K562 (cell line): Measurements from ENCODE around the gene SCRN1. TPM values are rescaled to one million over a fixed set of nuclear protein-coding genes. Genes with fewer than 3 reads are reported as not detected.

ENCODE experiments used
- ATAC-seq: fragments of 200-7000 bp; cut with Tn5 transposase; 3 replicates; pipeline ENCODE4 v1.9.1; 2020; ENCODE audit warnings: moderate library complexity
- BruUV-seq: library from RNA; stranded (reverse); fragments of 400-500 nt; replicated peaks from 2 replicates; lab custom pipeline; 2021; lab: Mats Ljungman, UMichigan
- CTCF ChIA-PET: fragments of 300-600 bp; formaldehyde crosslinking; extraction: SDS; loops from one replicate; lab custom pipeline; 2021; ENCODE audit warnings: low intra/inter-chr PET ratio; lab: Yijun Ruan, JAX
- POLR2A ChIA-PET: fragments of 300-600, 350-650 bp; sonication (Branson Sonifier 250); formaldehyde crosslinking; extraction: SDS; loops from one replicate; lab custom pipeline; 2021; ENCODE audit warnings: antibody characterized with exemption, inconsistent platforms; lab: Yijun Ruan, JAX
- DNase-seq, 4 experiments: peaks; one replicate each; pipeline versions ENCODE4 v3.0.0 to v3.0.0-alpha.2; 2011 to 2018; ENCODE audit warnings: low spot score in 3 of 4, mixed read lengths in 3 of 4; ENCODE audit errors: extremely low read depth in 1 of 4
- FAIRE-seq: peaks from 2 replicates; lab custom pipeline; 2011; peaks lifted over from hg19 to GRCh38; lab: Jason Lieb, UNC
- H2AFZ ChIP-seq: 2 replicates; pipeline ENCODE4 v1.6.0; 2011; ENCODE audit warnings: low read depth, low read length, control low read depth, inconsistent platforms
- H3K27ac ChIP-seq: fragments of 200-600 bp; 3 replicates; pipeline ENCODE4 v1.8.0; 2011; ENCODE audit warnings: low read depth, mild to moderate bottlenecking, control low read depth, inconsistent platforms, low read length, moderate library complexity, mixed read lengths; ENCODE audit errors: extremely low read depth
- H3K27me3 ChIP-seq, 2 experiments: fragments of 300-600 bp in 1 of 2; 2 replicates in 1 of 2; 3 replicates in 1 of 2; pipeline versions ENCODE4 v1.6.0 to v1.8.0; 2011; ENCODE audit warnings: inconsistent platforms in 2 of 2, low read length in 2 of 2, mild to moderate bottlenecking in 1 of 2, mixed read lengths in 1 of 2, moderate library complexity in 1 of 2; ENCODE audit not compliant: control insufficient read depth in 2 of 2, insufficient read depth in 2 of 2
- H3K36me3 ChIP-seq: fragments of 300-600 bp; 3 replicates; pipeline ENCODE4 v1.8.0; 2011; ENCODE audit warnings: mild to moderate bottlenecking, low read length, inconsistent platforms; ENCODE audit not compliant: control insufficient read depth, insufficient read depth
- H3K4me1 ChIP-seq, 2 experiments: fragments of 200-600 bp in 1 of 2; replicated peaks in 1 of 2; 2 replicates in 1 of 2; 3 replicates in 1 of 2; pipeline versions ENCODE4 v1.5.1 to v1.8.0; 2011; ENCODE audit warnings: inconsistent platforms in 2 of 2, low read length in 2 of 2, mild to moderate bottlenecking in 1 of 2, mixed read lengths in 1 of 2, moderate library complexity in 1 of 2; ENCODE audit not compliant: control insufficient read depth in 2 of 2, insufficient read depth in 2 of 2
- H3K4me2 ChIP-seq: 2 replicates; pipeline ENCODE4 v1.6.1; 2011; ENCODE audit warnings: low read length, control low read depth, inconsistent platforms, mixed read lengths; ENCODE audit not compliant: insufficient read depth
- H3K4me3 ChIP-seq: fragments of 200-600 bp; sonication (generic), shearing (Covaris generic); 2 replicates; pipeline ENCODE4 v1.5.1; 2016; ENCODE audit warnings: control low read depth, inconsistent platforms
- H3K79me2 ChIP-seq: fragments of 200-600 bp; 3 replicates; pipeline ENCODE4 v1.8.0; 2011; ENCODE audit warnings: low read length, inconsistent platforms; ENCODE audit not compliant: control insufficient read depth, insufficient read depth
- H3K9ac ChIP-seq, 2 experiments: 2 replicates each; pipeline versions ENCODE4 v1.6.0 to v1.6.1; 2011; ENCODE audit warnings: low read depth in 2 of 2, low read length in 2 of 2, control low read depth in 1 of 2, inconsistent platforms in 1 of 2, mild to moderate bottlenecking in 1 of 2, mixed read lengths in 1 of 2; ENCODE audit not compliant: insufficient read depth in 1 of 2
- H3K9me1 ChIP-seq: one replicate; pipeline ENCODE4 v1.6.0; 2011; ENCODE audit warnings: inconsistent platforms, mild to moderate bottlenecking, low read length, moderate library complexity; ENCODE audit not compliant: control insufficient read depth, insufficient read depth
- H3K9me3 ChIP-seq: replicated peaks from 2 replicates; pipeline ENCODE4 v1.5.1; 2011; ENCODE audit warnings: low read depth, low read length, inconsistent platforms; ENCODE audit not compliant: control insufficient read depth, insufficient read depth
- H4K20me1 ChIP-seq: replicated peaks from 2 replicates; pipeline ENCODE4 v1.6.1; 2011; ENCODE audit warnings: low read length, inconsistent platforms, mixed read lengths; ENCODE audit not compliant: control insufficient read depth, insufficient read depth
- CBFA2T2 ChIP-seq: fragments of 450-650 bp; conservative IDR thresholded peaks from 2 replicates; pipeline ENCODE4 v1.6.1; 2017; ENCODE audit warnings: mild to moderate bottlenecking
- CLOCK ChIP-seq: fragments of 250-450 bp; sonication (Bioruptor Pico); IDR thresholded peaks from 2 replicates; pipeline ENCODE4 v1.4.0; 2020; ENCODE audit warnings: mild to moderate bottlenecking, moderate library complexity, borderline replicate concordance
- CTBP1 ChIP-seq: fragments of 450-650 bp; IDR thresholded peaks from 2 replicates; pipeline ENCODE4 v1.6.1; 2016; ENCODE audit warnings: borderline replicate concordance
- GTF2E2 ChIP-seq: fragments of 200-800 bp; sonication (Bioruptor generic); IDR thresholded peaks from 2 replicates; pipeline ENCODE4 v1.6.1; 2016; ENCODE audit warnings: missing genetic modification characterization, missing compliant biosample characterization
- HSF4 ChIP-seq: fragments of 250-450 bp; sonication (Bioruptor Pico); IDR thresholded peaks from 2 replicates; pipeline ENCODE4 v2.1.2; 2022; ENCODE audit warnings: mild to moderate bottlenecking, moderate library complexity, borderline replicate concordance
- MAFG ChIP-seq: fragments of 450-650 bp; conservative IDR thresholded peaks from 2 replicates; pipeline ENCODE4 v1.6.1; 2016; ENCODE audit warnings: missing genetic modification characterization, missing compliant biosample characterization
- NFXL1 ChIP-seq: fragments of 450-650 bp; formaldehyde crosslinking; IDR thresholded peaks from 2 replicates; pipeline ENCODE4 v1.4.0; 2021; ENCODE audit warnings: mild to moderate bottlenecking
- PHTF2 ChIP-seq: fragments of 250-450 bp; sonication (Bioruptor Pico); IDR thresholded peaks from 2 replicates; pipeline ENCODE4 v1.5.0; 2021; ENCODE audit warnings: mild to moderate bottlenecking
- PRPF4 ChIP-seq: fragments of 200-400 bp; formaldehyde crosslinking; IDR thresholded peaks from one replicate; pipeline ENCODE4 v1.6.1; 2017; ENCODE audit warnings: low read length, low read depth, mild to moderate bottlenecking; ENCODE audit not compliant: insufficient read depth, poor library complexity, severe bottlenecking
- PTTG1 ChIP-seq: fragments of 450-650 bp; IDR thresholded peaks from 2 replicates; pipeline ENCODE4 v1.6.1; 2016; ENCODE audit warnings: low read depth, mild to moderate bottlenecking, missing genetic modification characterization, missing compliant biosample characterization
- SAFB2 ChIP-seq: fragments of 200-400 bp; formaldehyde crosslinking; IDR thresholded peaks from 2 replicates; pipeline ENCODE4 v1.6.1; 2018; ENCODE audit warnings: borderline replicate concordance, low read length, low read depth, moderate library complexity; ENCODE audit not compliant: severe bottlenecking
- STAT5A ChIP-seq: IDR thresholded peaks from 2 replicates; pipeline ENCODE4 v1.6.1; 2012; ENCODE audit warnings: low read length, inconsistent platforms, borderline replicate concordance
- TAF1 ChIP-seq: IDR thresholded peaks from 2 replicates; pipeline ENCODE4 v1.6.1; 2011; ENCODE audit warnings: mild to moderate bottlenecking, low read length, moderate library complexity; ENCODE audit not compliant: insufficient read depth, control insufficient read depth, severe bottlenecking; ENCODE audit errors: extremely low read depth
- WGBS: fragments of 100-300 bp; shearing (Covaris generic); methylation state at CpG from one replicate; pipeline ENCODE4 v1.1.6; 2016; ENCODE audit warnings: low coverage, mixed read lengths; ENCODE audit not compliant: insufficient coverage; ENCODE audit errors: missing lambda C conversion rate; 5-methylcytosine and 5-hydroxymethylcytosine counted together
- in situ Hi-C: fragments of 300-500 bp; cut with MboI; formaldehyde crosslinking; loops from 4 replicates; pipeline ENCODE4 v1.15.0; 2018; ENCODE audit warnings: inconsistent platforms, mixed read lengths
- intact Hi-C: fragments of 100-400 bp; cut with micrococcal nuclease; formaldehyde crosslinking; loops from 2 replicates; pipeline ENCODE4 v1.14.2; 2022
- polyA plus RNA-seq, 8 experiments: library from polyadenylated mRNA; depleted of rRNA in 4 of 8; stranded (reverse) in 5 of 8; unstranded in 3 of 8; fragments of >200 nt; fragmentation: Nextera tagmentation in 2 of 8; fragmentation: Illumina TruSeq in 1 of 8; extraction: Ambion mirVana in 2 of 8; extraction: Trizol in 1 of 8; gene quantifications; 2 replicates each; pipeline versions ENCODE4 v1.2.1 to v1.2.3, GENCODE V29; 2011 to 2014; ENCODE audit warnings: inconsistent platforms in 1 of 8, missing spikeins in 1 of 8
- total RNA-seq, 7 experiments: library from RNA; depleted of rRNA in 6 of 7; stranded (reverse); fragments of >200 nt in 6 of 7; fragmentation: Illumina TruSeq in 2 of 7; extraction: Trizol in 2 of 7; gene quantifications; 2 replicates each; pipeline versions ENCODE4 v1.2.1 to v1.2.3, GENCODE V29; 2011 to 2021; ENCODE audit warnings: low replicate concordance in 1 of 7
- TF ChIP-seq, protein P1 (sequence below): fragments of 450-650 bp; IDR thresholded peaks from 2 replicates; pipeline ENCODE4 v1.6.1; 2016; ENCODE audit warnings: low read depth, mild to moderate bottlenecking, moderate library complexity

The SCRN1 gene
- total and polyA plus RNA-seq, 9 of the 15 experiments (the other 6 are each of a cell fraction or from before 2014, with no cell fraction given): 0.13 to 1.4 (median 0.20) TPM

DNA sequence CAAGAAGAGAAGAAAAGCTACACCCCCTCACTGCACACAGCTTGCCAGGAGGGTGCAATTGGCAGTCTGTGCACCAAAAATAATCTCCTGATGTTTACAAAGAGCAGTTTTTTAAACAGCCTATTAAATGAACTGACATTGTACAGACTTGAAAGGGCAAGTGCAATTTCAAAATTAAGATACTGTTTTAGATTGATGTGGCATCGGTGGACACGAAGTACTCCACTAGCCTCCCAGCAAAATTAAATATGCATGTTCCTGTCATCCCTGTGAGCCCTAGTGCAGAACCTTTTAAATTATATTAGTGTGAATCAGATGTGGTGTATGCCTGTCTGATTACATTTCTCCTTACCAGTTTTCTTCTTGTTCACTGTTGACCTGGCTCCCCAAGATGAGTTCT is 95.3 kb downstream of the SCRN1 start:
- ChIA-PET CTCF (no interaction called here), POLR2A (no interaction called here)
- H3K9ac ChIP-seq: no peak overlapping the region
- H3K27ac ChIP-seq: no peak overlapping the region
- ATAC-seq (no peak), DNase-seq (no peak), FAIRE-seq (no peak)
- no peaks in the 10 kb centered on the region for H4K20me1 ChIP-seq
- no peak overlapping the region for H3K4me2 ChIP-seq
- TF ChIP-seq SAFB2 (no peak), CTBP1 (no peak), HSF4 (no peak), CBFA2T2 (no peak), MAFG (tag) (no peak), CLOCK (CRISPR knock-in tag) (no peak), TAF1 (no peak), GTF2E2 (tag) (no peak), PHTF2 (CRISPR knock-in tag) (no peak), PTTG1 (tag) (no peak), NFXL1 (CRISPR knock-in tag) (no peak), PRPF4 (no peak), STAT5A (no peak)
- TF ChIP-seq, protein P1, sequence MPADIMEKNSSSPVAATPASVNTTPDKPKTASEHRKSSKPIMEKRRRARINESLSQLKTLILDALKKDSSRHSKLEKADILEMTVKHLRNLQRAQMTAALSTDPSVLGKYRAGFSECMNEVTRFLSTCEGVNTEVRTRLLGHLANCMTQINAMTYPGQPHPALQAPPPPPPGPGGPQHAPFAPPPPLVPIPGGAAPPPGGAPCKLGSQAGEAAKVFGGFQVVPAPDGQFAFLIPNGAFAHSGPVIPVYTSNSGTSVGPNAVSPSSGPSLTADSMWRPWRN: no peak
- H3K9me1 ChIP-seq: no peaks in the 10 kb centered on the region
- intact Hi-C loops (no loop called here), in situ Hi-C loops (no loop called here)
- 43% methylated on average over 2 of the region's 2 CpGs for WGBS
- H3K36me3 ChIP-seq: no peaks in the 10 kb centered on the region
- H3K79me2 ChIP-seq: no peaks in the 10 kb centered on the region
- no peaks in the 10 kb centered on the region; the same call in 1 of the 2 replicates for H3K9me3 ChIP-seq
- H3K4me3 ChIP-seq: no peak overlapping the region
- H2AFZ ChIP-seq: no peak overlapping the region
- H3K4me1 ChIP-seq: peaks cover 2 to 17% of the 10 kb centered on the region in 2 experiments; a peak in 4 of 5 replicates
- BruUV-seq: no TSS peak
- no peaks in the 10 kb centered on the region for H3K27me3 ChIP-seq
